Limb (tissue), 2 donors: ENCODE results near the gene SLC22A9.
"Not testable (repeated sequence)": the region's sequence is repeated elsewhere in the genome, so short reads cannot be mapped to it uniquely, and the experiment has no call there.

Source experiments
- DNase-seq, 2 donors: peaks; one replicate each; pipeline ENCODE4 v3.0.0-alpha.2; 2016; ENCODE audit errors: extremely low spot score in 2 of 2

The SLC22A9 gene

GRCh38 chr11:63369165-63369970 lies at the start of gene SLC22A9:
TSS of gene SLC22A9 (plus strand) at chr11:63369785. CDS start at chr11:63370057, 272 bp downstream.
- no peak for DNase-seq

- no peak for DNase-seq
Measured at GRCh38 chr11:63321723-63322122, 47.9 kb upstream of the SLC22A9 start.

GRCh38 chr11:63335089-63335488 lies 34.5 kb upstream of the SLC22A9 start:
- DNase-seq = not testable (repeated sequence)

- no peak for DNase-seq
Measured at GRCh38 chr11:63337070-63337469, 32.5 kb upstream of the SLC22A9 start.

GRCh38 chr11:63343130-63343529 lies 26.5 kb upstream of the SLC22A9 start:
- no peak for DNase-seq

GRCh38 chr11:63352144-63352543 lies 17.4 kb upstream of the SLC22A9 start:
- DNase-seq = no peak

GRCh38 chr11:63362196-63362793 lies 7.3 kb upstream of the SLC22A9 start:
- DNase-seq = no peak

GRCh38 chr11:63369971-63370588 lies 495 bp downstream of the SLC22A9 start:
- DNase-seq = no peak

GRCh38 chr11:63371396-63371795 lies 1.8 kb downstream of the SLC22A9 start:
- DNase-seq = no peak

- no peak for DNase-seq
Measured at GRCh38 chr11:63375434-63375833, 5.8 kb downstream of the SLC22A9 start.

GRCh38 chr11:63380130-63380529 lies 10.5 kb downstream of the SLC22A9 start:
- no peak for DNase-seq

- DNase-seq = no peak
Measured at GRCh38 chr11:63395697-63396096, 26.1 kb downstream of the SLC22A9 start.

- no peak for DNase-seq
Measured at GRCh38 chr11:63404161-63404935, 34.8 kb downstream of the SLC22A9 start.

- no peak for DNase-seq
Measured at GRCh38 chr11:63405114-63405513, 35.5 kb downstream of the SLC22A9 start.

GRCh38 chr11:63406458-63406857 lies 36.9 kb downstream of the SLC22A9 start:
- no peak for DNase-seq

GRCh38 chr11:63417174-63417852 lies 47.7 kb downstream of the SLC22A9 start:
- DNase-seq = no peak

- DNase-seq = no peak
Measured at GRCh38 chr11:63427971-63428508, 58.5 kb downstream of the SLC22A9 start.

- not testable (repeated sequence) for DNase-seq
Measured at GRCh38 chr11:63430731-63431130, 61.1 kb downstream of the SLC22A9 start.

GRCh38 chr11:63435351-63435750 lies 65.8 kb downstream of the SLC22A9 start:
- DNase-seq = not testable (repeated sequence)

GRCh38 chr11:63435831-63436230 lies 66.2 kb downstream of the SLC22A9 start:
- DNase-seq = not testable (repeated sequence)

- DNase-seq = no peak
Measured at GRCh38 chr11:63443714-63444113, 74.1 kb downstream of the SLC22A9 start.
